NCI-H446 (cell line): ENCODE results near the gene KLF3.

Experiments used
- DNase-seq, 2 experiments: peaks; one replicate each; lab custom pipeline; 2025; lab: John Stamatoyannopoulos, UW

The KLF3 gene

GRCh38 chr4:38673130-38673978 is 9.4 kb downstream of the KLF3 start:
- DNase-seq = peak in 1 of 2 experiments; percentile 63

DNA sequence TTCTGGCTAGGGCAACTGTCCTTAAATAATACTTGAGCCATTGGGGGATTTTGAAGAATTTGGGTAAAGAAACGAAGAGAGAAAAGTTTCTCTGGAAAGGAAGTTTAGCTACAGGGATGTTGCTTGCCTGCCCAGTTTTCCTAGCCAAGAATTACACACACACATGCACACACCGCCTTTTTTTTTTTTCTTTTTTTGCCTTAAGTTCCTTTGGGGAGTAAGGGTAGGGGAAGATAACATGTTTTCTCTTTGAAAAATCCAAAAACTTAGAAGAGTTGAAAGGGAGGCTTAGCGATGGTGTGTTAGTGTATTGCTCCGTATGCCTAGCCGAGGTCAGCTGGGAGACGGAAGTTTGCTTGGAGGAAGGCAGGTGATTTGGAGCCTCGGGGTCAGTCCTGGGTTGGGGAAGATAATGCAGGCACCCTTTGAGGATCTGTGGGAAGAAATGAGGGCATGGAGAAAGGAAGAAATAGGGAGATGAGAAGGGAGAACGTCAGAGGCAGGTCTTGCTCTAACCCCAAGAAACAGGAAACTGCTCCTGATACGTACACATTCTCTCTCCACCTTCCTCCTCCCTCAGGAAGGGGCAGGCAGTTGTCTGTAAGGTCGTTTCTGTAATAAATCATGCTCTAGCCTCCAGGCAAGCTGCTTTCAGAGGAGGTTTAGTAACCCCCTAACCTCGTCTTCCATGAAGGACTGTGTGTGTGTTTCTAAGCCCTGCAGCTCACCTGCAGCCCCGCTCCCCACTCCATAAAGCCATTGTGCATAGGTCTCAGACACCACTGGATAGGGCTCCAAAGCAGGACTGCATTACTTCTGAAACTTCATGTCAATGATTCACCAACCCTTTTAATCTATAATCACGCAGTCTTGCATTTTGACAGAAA is 10.5 kb downstream of the KLF3 start:
- no peak for DNase-seq

GRCh38 chr4:38675146-38676121 is 11.4 kb downstream of the KLF3 start:
- peak; percentile 74 to 77 for DNase-seq

GRCh38 chr4:38676986-38677385 is 13.0 kb downstream of the KLF3 start:
- no peak for DNase-seq

DNA sequence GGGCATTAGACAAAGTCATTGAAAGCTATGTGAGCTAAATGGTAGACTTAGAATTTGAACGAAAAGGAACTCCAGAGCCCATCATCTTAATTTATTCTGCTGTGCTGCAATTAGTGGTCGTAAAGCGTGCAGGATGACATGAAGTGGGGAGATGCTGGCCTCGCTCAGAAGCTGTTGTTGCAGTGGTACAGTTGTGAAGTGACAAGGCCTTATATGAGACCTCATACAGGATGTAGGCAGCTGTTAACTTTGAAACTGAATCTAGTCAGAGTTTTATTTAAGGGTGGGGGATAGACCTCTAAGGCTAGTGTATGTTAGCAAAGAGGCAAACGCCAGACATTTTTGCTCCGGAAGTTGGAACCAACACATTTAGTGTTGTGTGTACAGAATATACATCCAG is 13.4 kb downstream of the KLF3 start:
- no peak for DNase-seq

GRCh38 chr4:38678078-38678477 is 14.1 kb downstream of the KLF3 start:
- no peak for DNase-seq

- no peak for DNase-seq
Observed at GRCh38 chr4:38679921-38680320, 15.9 kb downstream of the KLF3 start.

DNA sequence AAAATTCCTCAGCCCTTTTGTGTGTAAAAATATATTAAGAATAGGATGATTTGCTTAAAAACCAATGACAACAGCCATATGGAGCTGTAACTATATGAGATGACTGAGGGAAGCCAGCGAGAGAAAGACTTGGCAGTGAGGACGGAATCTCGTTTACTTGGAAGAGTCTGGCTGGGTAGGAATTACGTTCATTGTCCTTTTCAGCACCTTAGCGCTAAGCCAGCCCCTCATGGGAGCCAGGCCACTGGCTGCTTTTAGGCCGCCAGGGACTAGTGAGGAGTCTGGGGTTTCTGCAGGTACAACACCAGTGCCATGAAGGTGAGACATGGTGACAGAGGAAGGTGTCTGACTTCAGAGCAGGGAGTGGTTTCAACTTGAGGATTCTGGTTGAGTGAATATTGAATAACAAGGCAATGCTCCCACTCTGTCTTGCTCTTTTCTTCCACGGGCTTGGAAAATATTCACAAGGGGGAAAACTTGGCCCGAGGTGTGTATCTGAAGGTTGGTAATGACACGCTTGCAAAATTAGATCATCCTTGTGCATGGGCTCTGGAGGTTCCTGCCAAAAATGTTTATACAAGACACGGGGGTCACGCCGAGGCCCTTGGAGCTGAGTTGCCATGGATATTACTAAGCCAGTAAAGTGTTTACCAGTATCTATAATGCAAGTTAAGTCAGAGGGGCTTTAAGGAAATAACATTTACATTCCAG is 17.4 kb downstream of the KLF3 start:
- DNase-seq = peak in 1 of 2 experiments; percentile 20

- no peak for DNase-seq
Observed at GRCh38 chr4:38682336-38682735, 18.3 kb downstream of the KLF3 start.

DNA sequence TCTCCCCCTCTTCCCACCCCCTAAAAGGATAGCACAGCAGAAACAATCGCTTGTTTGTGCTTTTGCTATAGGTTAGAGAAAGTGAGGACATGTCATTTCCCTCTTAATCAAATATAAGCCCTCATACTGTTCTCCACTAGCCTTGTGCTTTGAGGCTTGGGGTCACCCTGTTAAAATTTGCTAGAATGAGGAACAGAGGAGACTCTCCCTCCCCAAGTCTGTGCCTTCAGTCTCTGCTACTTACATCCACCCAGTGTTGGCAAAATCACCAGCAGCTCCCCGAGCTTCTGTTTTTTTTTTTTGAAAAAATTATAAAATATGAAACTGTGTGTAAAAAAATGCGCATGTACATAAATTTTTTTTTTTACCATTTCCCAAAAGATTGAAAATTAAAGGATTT is 19.3 kb downstream of the KLF3 start:
- DNase-seq = no peak

DNA sequence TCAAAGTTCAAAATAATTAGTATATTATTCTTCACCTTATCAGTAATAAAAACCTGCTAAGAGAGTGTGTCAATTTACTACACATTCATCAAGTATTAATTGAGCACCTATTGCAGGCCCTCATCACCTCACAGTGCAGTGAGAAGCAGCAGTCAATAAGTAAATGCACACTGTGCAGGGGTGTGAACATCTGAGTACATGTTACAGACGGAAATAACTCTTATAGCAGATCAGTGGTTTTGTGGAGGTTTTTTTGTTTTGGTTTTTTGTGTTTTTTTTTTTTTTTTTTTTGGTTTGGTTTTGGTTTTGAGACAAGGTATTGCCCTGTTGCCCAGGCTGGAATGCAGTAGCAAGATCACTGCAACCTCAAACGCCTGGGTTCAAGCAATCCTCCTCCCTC is 20.3 kb downstream of the KLF3 start:
- no peak for DNase-seq

GRCh38 chr4:38684951-38685844 is 21.2 kb downstream of the KLF3 start:
- DNase-seq = no peak

DNA sequence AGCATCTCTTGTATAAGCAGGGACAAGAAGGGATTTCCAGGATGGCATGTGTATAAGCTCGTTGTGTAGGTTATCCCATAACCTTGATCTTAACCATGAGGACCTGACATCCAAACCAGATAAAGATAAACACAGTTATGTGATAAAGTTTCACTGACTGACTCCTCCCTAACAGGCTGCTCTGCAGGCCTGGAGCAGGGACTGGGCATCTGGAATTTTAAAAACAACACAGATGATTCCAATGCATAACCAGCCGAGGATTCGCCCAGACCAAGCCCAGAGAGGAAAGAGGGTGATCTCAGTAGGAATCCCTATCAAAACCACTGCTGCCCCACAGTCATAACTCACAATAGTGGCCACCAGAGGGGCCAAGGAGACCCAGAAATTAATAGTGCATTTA is 22.7 kb downstream of the KLF3 start:
- no peak for DNase-seq

DNA sequence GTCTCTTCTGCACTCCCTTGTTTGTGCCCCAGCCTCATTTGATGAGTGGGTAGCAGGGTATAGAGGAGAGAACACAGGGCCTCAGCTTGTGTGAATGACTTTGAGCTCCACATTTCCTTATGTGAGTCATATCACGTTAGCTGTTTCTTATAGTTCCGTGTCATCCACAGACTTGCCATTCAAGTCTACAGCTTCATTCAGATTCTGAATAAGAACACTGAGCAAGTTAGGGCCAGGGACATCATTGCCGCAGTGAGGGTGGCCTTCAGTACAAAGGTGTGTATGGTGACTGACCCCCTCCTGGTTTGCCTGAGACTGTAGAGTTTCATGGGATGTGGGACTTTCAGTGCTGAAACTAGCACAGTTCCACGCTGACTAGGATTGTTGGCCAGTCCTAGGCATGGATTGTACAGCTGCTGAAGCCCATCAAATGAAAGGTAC is 23.6 kb downstream of the KLF3 start:
- DNase-seq = no peak

- DNase-seq = no peak
Observed at GRCh38 chr4:38688676-38689355, 24.8 kb downstream of the KLF3 start.

- no peak for DNase-seq
Observed at GRCh38 chr4:38691251-38692008, 27.4 kb downstream of the KLF3 start.

- no peak for DNase-seq
Observed at GRCh38 chr4:38692421-38692820, 28.4 kb downstream of the KLF3 start.

DNA sequence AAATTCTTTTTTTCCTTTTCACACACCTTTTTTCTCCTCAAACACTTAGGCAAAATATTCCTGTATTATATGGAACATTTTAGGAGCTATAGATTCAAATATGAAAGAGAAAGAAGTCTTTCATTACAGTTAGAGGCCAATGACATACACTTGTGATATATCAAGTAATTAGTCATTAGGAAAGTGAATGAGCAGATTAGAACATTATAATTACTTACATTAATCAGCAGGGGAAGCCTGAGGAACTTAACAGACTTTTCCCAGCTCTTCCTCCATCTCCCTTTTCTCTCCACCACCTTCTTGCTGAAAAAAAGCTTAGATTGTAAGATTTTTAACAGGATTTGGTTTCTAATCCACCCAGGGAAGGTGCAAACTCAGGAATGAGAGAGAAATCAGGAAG is 29.6 kb downstream of the KLF3 start:
- no peak for DNase-seq

GRCh38 chr4:38694330-38694729 is 30.3 kb downstream of the KLF3 start:
- no peak for DNase-seq
